ENCODE results near the gene PIAS3.
A peak's percentile ranks its signal among the peaks of the same experiment; 100 is the strongest.
"Not testable (repeated sequence)": the region's sequence is repeated elsewhere in the genome, so short reads cannot be mapped to it uniquely, and the experiment has no call there.

The PIAS3 gene

DNA sequence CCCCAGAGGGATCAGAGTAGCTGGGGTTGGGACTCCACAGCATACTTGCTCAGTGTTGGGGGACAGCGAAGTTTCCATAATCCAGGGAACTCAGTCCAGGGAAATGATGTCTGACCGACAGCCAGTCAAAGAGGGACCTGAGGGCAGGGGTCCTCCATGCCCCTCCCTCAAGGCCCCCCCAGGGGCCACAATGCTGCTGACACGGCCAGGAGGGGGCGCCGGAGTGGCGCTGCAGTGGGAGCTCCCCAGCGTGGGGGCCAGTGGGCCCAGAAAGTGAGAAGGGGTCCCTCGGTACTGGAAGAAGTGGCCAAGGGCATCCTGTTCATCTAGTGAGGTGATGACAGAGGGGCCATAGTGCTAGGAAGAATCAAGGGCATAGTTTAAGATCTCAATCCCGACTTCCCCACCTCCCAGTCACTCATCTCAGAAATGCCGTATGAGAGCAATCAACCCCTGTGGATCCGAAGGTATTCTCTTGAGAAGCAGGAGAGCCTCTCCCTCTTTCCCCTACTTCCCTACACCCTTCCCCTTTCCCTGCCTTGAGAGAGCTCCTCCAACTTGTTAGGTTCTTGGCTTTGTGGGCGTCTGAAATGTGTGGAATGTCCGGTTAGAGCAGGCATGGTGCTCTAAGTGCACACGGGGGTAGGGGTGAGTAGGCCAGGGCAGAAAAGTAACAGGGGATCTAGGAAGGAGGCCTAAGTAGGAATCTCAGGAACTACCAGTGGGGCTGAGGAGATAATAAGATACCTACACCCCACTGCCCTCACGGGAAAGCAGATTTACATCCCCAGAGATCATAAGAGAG is 9.3 kb downstream of the PIAS3 start:
- Histone ChIP-seq H3K36me3 (peaks cover 73% of the 10 kb centered on the region), H3K27me3 (no peaks in the 10 kb centered on the region), H3K9ac (no peak overlapping the region), H4K20me1 (no peaks in the 10 kb centered on the region), H3K27ac (no peak overlapping the region), H3K9me3 (no peaks in the 10 kb centered on the region), H3K4me2 (no peak overlapping the region), H3K4me3 (no peak overlapping the region), H3K4me1 (peaks cover 19% of the 10 kb centered on the region)
- no peak for TF ChIP-seq Cebpa-rat (IDR thresholded peaks at IDR 0.05)

DNA sequence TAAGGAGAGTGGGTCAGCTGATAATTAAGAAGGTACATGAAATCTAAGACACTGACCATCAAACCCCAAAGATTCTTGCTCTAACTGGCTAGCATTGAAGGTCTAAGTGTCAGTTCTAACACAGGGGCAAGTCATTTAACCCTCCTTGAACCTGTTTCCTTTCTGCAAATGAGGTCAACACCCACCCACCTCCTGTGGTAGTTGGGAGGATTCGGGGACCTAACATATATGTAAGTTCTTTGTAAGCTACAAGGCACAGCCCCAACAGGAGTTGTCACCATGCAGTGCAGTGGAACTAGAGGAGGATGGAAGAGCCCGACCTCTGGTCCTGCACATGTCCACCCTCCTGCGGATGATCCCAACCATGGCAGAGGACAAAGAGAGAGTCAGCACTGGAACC is 11.1 kb downstream of the PIAS3 start:
- no peaks in the 10 kb centered on the region for H3K27me3 ChIP-seq
- H3K4me1 ChIP-seq, result peaks cover 22% of the 10 kb centered on the region
- H3K4me2 ChIP-seq, result no peak overlapping the region
- TF ChIP-seq Cebpa-rat (IDR thresholded peaks at IDR 0.05), result no peak
- no peak overlapping the region for H3K4me3 ChIP-seq
- no peak overlapping the region for H3K27ac ChIP-seq
- H3K9ac ChIP-seq, result no peak overlapping the region
- no peaks in the 10 kb centered on the region for H4K20me1 ChIP-seq
- peaks cover 69% of the 10 kb centered on the region for H3K36me3 ChIP-seq
- H3K9me3 ChIP-seq, result no peaks in the 10 kb centered on the region

DNA sequence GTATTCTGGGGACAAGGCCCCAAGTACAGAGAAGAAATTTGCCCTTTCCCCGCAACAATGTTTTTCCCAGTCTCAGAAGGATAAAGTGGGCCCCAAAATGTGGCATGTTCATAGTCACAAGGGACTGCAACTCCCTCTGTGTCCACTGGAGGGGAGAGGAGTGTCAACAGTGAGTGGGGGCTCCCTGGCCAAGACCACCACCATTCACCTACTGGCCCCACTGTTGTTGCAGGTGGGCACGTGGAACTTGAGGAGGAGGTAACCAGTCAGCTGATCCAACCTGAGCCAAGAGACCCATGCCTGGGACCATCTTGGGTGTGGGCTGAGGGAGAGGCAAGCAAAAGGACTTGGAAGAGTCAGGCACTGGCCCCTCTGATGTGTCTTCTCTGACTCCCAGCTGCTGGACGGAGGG is 12.7 kb downstream of the PIAS3 start:
- peak overlapping the region; percentile 79; the same call in 1 of the 2 replicates for H3K27ac ChIP-seq
- no peaks in the 10 kb centered on the region for H4K20me1 ChIP-seq
- no peak for TF ChIP-seq Cebpa-rat (IDR thresholded peaks at IDR 0.05)
- no peaks in the 10 kb centered on the region for H3K9me3 ChIP-seq
- H3K4me1 ChIP-seq, result peaks cover 22% of the 10 kb centered on the region
- H3K36me3 ChIP-seq, result peaks cover 69% of the 10 kb centered on the region
- peak overlapping the region; percentile 81 for H3K9ac ChIP-seq
- peak overlapping the region; percentile 73 for H3K4me3 ChIP-seq
- H3K27me3 ChIP-seq, result no peaks in the 10 kb centered on the region
- H3K4me2 ChIP-seq, result peak overlapping the region; percentile 96

DNA sequence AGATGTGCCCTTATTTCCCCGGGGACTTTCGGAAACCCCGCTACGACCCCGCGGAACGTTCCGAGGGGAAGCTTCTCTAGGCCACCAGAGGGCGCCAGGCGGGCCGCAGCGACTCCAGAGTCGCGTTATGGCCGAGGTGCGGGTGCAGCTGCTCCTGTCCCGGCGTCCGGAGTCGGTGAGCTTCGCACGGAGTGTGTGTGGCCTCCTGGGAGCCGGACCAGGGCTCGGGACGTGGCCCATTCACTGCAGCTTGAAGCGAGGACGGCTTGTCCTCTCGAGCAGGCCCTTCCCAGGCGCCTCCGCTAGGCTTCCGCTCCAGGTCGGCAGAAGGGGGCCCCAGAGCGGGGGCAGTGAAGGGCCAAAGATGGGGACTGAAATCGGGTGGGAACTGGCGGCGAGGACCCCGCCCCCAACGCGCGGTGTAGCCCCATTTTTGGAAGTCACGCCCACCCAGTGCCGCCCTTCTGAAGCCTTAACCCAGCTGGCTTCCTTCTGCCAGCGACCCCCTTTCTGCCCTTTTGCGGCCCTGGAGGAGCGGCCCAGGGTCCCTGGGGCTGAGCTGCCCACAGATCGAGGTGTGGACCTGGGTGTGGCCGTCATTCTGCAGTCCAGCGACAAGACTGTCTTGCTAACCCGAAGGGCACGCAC is 13.2 kb downstream of the PIAS3 start, which contains the start of gene NUDT17:
TSS of gene NUDT17 (plus strand) at position 117 of the 648 bp plus-strand sequence. CDS start at position 128, 11 bp downstream.
- TF ChIP-seq Cebpa-rat (IDR thresholded peaks at IDR 0.05), result no peak
- Histone ChIP-seq H3K9ac (peak within 1 kb of the TSS; percentile 81), H3K4me3 (peak within 1 kb of the TSS; percentile 73), H3K4me1 (peaks cover 22% of the 10 kb centered on the region), H3K4me2 (peak within 1 kb of the TSS; percentile 96), H3K9me3 (no peaks in the 10 kb centered on the region), H3K27me3 (no peaks in the 10 kb centered on the region), H3K27ac (peak within 1 kb of the TSS; percentile 79), H3K36me3 (peaks cover 69% of the 10 kb centered on the region), H4K20me1 (no peaks in the 10 kb centered on the region)

DNA sequence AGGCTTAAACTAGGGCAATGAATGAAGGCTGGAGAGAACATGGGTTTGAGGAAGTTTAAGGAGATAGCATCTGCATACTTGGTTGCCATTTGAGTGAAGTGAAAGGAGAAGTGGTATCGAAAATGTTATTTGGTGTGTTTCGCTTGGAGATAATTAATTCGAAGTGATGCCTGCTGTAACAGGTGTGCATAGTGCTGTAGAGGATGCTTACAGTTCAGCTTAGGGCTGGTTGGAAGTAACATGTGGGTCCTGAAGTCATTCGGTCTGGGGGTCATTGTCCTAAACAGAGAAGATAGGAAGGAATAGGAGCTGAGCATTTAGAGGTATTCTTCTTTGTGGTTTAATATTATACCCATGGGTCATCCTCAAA is 13.8 kb downstream of the PIAS3 start:
- peaks cover 69% of the 10 kb centered on the region for H3K36me3 ChIP-seq
- no peak overlapping the region for H3K27ac ChIP-seq
- H3K27me3 ChIP-seq, result no peaks in the 10 kb centered on the region
- H4K20me1 ChIP-seq, result no peaks in the 10 kb centered on the region
- peak overlapping the region; percentile 96 for H3K4me2 ChIP-seq
- peak overlapping the region; percentile 73 for H3K4me3 ChIP-seq
- no peaks in the 10 kb centered on the region for H3K9me3 ChIP-seq
- peak overlapping the region; percentile 81; the same call in 1 of the 2 replicates for H3K9ac ChIP-seq
- peaks cover 22% of the 10 kb centered on the region for H3K4me1 ChIP-seq
- no peak for TF ChIP-seq Cebpa-rat (IDR thresholded peaks at IDR 0.05)

DNA sequence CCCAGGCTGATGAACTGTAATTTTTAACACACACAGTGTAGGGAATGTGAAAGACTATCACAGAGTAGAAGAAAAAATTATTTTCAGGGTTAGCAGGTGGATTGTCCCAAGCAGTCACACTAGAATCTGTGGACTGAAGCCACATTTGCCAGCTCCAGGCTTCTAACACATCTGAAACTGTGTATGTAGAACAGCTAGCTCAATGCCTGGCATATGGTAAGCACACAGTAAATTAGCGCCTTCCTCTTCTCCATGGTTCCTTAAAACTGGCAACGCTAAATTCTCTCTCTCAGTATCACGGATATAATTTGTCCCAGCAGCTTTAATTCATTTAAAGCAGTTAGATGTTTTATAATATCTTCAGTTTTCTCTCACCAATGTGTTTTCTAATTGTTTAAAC is 15.8 kb downstream of the PIAS3 start:
- Histone ChIP-seq H3K36me3 (peaks cover 69% of the 10 kb centered on the region), H3K9me3 (no peaks in the 10 kb centered on the region), H3K9ac (no peak overlapping the region), H3K4me2 (no peak overlapping the region), H3K27me3 (no peaks in the 10 kb centered on the region), H3K4me3 (no peak overlapping the region), H3K4me1 (peaks cover 22% of the 10 kb centered on the region), H4K20me1 (no peaks in the 10 kb centered on the region), H3K27ac (no peak overlapping the region)
- no peak for TF ChIP-seq Cebpa-rat (IDR thresholded peaks at IDR 0.05)

DNA sequence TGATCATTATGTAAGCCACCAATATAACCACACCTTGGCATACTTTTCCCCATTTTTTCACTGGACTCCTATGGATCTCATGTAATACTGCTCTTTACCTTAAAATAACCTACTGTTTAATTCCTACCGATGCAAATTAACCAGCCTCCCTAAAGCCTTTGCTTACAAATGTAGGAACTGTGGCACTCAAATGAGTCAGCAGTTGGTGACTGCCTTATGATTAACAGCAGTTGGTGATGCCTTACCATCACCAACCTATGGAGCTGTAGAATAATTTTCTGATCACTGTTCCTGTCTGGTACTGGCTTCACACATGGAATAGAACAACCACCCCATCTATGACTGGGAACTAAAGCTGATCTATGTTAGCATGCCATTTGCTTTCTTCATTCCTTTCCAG is 21.2 kb downstream of the PIAS3 start:
- Histone ChIP-seq H3K9ac (no peak overlapping the region), H3K9me3 (no peaks in the 10 kb centered on the region), H3K4me1 (no peaks in the 10 kb centered on the region), H3K27ac (no peak overlapping the region), H3K4me2 (no peak overlapping the region), H3K27me3 (no peaks in the 10 kb centered on the region), H3K4me3 (no peak overlapping the region), H3K36me3 (peaks cover 100% of the 10 kb centered on the region), H4K20me1 (no peaks in the 10 kb centered on the region)
- no peak for TF ChIP-seq Cebpa-rat (IDR thresholded peaks at IDR 0.05)

- H3K27me3 ChIP-seq, H3K27ac ChIP-seq, H3K9me3 ChIP-seq, H3K4me2 ChIP-seq, H3K4me3 ChIP-seq, H3K9ac ChIP-seq, H3K4me1 ChIP-seq: not testable (repeated sequence)
- Histone ChIP-seq H3K36me3 (peaks cover 100% of the 10 kb centered on the region), H4K20me1 (peaks cover 19% of the 10 kb centered on the region; the same call in 1 of the 2 replicates)
These were observed 28.1 kb downstream of the PIAS3 start for GRCh38 chr1:145830810-145831209.

DNA sequence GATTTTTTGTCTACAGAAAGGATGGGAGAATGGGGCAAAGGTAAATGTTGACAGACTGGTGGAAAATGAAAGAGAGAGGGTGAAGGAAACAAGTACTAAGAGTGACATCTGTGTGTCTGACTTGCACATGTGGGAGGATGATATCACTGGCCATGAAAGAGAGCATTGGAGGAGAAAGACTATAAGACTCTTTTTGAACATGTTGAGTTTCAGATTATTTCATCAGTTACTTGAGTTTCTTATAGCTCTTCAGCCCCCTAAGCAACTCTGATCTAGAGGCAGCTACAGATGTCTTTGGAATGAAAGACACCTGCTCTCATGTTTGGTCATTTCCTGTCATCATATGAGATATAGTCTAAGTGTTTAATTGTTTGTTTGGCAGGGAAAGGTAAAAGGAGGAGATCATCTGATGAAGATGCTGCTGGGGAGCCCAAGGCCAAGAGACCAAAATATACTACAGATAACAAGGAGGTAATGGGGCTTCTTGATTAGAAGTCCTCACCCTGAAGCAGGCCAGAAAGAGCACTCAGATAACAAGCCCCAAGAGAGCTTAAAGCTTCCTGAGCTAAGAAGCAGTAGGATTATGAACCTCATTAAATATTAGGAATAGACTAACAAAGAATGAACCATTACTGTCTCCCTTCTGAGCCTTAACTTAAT is 30.4 kb downstream of the PIAS3 start:
- H3K4me1 ChIP-seq, result peaks cover 14% of the 10 kb centered on the region
- H3K4me2 ChIP-seq, result no peak overlapping the region
- H4K20me1 ChIP-seq, result peaks cover 30% of the 10 kb centered on the region
- no peak overlapping the region for H3K4me3 ChIP-seq
- no peak for TF ChIP-seq Cebpa-rat (IDR thresholded peaks at IDR 0.05)
- peaks cover 81% of the 10 kb centered on the region for H3K36me3 ChIP-seq
- no peaks in the 10 kb centered on the region for H3K9me3 ChIP-seq
- no peak overlapping the region for H3K27ac ChIP-seq
- H3K27me3 ChIP-seq, result no peaks in the 10 kb centered on the region
- H3K9ac ChIP-seq, result no peak overlapping the region

DNA sequence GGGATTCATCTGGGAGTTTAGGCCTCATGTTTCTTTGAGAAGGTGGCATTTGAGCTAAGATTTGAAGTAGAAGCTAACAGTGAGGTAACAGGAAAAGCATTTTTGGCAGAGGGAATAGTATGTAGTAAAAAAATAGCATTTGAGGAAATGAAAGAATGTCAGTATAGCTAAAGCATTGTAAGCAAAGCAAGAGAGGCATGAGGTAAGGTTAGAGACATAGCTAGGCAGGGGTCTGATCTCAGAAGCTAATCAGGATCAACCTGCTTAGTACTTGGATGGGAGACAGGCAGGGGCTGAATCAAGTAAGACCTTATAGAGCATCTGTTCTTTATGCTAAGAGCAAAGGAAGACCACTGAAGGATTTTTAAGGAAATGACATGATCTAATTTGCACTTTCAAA is 30.9 kb downstream of the PIAS3 start:
- H3K27me3 ChIP-seq, result no peaks in the 10 kb centered on the region
- H3K4me1 ChIP-seq, result peaks cover 14% of the 10 kb centered on the region
- H3K9me3 ChIP-seq, result no peaks in the 10 kb centered on the region
- no peak overlapping the region for H3K4me3 ChIP-seq
- no peak overlapping the region for H3K9ac ChIP-seq
- peaks cover 75% of the 10 kb centered on the region for H3K36me3 ChIP-seq
- H4K20me1 ChIP-seq, result peaks cover 30% of the 10 kb centered on the region
- no peak for TF ChIP-seq Cebpa-rat (IDR thresholded peaks at IDR 0.05)
- H3K4me2 ChIP-seq, result no peak overlapping the region
- no peak overlapping the region for H3K27ac ChIP-seq
